Stimulated activated CD4-positive, alpha-beta T cell treated with anti-CD3 and anti-CD28 coated beads, Interleukin-4, amount 100 ng/mL, for 48 hours (primary cell): ENCODE data around the gene SPATA33.
"Not testable (repeated sequence)": the region's sequence is repeated elsewhere in the genome, so short reads cannot be mapped to it uniquely, and the experiment has no call there.

Experiments used
- DNase-seq, 2 donors: peaks; one replicate each; pipeline ENCODE4 v3.0.0-alpha.2; 2020; ENCODE audit warnings: low read depth in 2 of 2

The SPATA33 gene

GRCh38 chr16:89629827-89630610 lies 27.6 kb upstream of the SPATA33 start:
- DNase-seq = no peak

- no peak for DNase-seq
These were observed 24.5 kb upstream of the SPATA33 start for GRCh38 chr16:89633064-89633631.

DNA sequence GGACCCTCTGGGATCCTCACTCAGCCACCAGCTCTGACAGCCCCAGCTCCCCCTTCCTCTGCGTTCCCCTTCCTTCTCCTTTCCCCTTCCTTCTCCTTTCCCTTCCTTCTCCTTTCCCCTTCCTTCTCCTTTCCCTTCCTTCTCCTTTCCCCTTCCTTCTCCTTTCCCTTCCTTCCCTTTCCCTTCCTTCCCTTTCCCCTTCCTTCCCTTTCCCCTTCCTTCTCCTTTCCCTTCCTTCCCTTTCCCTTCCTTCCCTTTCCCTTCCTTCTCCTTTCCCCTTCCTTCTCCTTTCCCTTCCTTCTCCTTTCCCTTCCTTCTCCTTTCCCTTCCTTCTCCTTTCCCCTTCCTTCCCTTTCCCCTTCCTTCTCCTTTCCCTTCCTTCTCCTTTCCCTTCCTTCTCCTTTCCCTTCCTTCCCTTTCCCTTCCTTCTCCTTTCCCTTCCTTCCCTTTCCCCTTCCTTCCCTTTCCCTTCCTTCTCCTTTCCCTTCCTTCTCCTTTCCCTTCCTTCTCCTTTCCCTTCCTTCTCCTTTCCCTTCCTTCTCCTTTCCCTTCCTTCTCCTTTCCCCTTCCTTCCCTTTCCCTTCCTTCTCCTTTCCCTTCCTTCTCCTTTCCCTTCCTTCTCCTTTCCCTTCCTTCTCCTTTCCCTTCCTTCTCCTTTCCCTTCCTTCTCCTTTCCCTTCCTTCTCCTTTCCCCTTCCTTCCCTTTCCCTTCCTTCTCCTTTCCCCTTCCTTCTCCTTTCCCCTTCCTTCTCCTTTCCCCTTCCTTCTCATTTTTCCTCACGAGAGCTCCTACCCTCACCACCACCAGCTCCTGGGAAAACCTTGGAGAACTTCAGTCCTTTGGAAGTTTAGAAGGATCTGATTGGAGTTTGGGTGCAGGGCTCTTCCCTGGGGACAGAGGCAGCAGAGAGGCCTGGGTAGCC lies 22.9 kb upstream of the SPATA33 start:
- DNase-seq = not testable (repeated sequence)

DNA sequence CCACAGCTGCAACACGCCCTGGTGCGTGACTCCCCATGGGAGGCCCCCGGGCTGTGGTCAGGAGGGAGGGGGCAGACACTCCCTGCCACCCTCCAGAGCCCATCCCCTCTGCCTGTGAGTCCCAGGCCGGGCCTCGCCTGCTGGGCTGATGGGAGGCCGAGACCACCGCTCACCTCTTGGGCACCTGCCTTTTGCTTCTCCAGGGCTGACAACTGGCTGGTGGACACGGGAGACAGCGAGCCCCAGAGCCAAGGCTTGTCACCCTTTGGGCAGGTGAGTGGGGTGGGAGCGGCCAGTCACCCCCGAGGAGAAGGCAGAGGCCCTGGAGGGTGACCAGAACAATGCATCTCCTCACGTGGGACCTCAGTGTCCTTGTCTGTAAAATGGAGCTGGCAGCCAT lies 21.0 kb upstream of the SPATA33 start:
- no peak for DNase-seq

- DNase-seq = no peak
These were observed 20.3 kb upstream of the SPATA33 start for GRCh38 chr16:89637379-89637778.

DNA sequence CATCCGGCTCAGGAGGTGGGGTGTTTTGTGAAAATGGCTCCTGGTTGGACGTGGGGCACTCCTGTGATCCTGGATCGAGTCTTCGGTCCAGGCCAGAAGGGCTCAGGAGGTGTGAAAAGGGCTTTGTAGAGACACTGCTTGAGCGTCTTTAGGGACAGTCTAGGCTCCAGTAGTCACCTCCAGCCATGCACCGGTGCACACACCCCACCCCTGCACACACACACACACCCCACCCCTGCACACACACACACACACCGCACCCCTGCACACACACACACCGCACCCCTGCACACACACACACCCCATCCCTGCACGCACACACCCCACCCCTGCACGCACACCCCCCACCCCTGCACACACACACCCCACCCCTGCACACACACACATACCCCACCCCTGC lies 19.2 kb upstream of the SPATA33 start:
- DNase-seq = no peak

DNA sequence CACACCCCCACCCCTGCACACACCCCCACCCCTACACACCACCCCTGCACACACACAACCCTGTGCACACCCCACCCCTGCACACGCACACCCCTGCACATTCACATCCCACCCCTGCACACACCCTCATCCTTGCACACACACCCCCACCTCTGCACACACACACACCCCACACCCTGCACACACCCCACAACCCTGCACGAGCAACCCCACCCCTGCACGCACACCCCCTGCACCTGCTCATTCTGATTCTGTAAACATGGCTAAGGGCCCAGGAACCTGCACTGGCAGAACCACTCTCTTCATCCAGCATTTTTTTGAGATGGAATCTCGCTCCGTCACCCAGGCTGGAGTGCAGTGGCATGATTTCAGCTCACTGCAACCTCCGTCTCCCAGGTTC lies 18.3 kb upstream of the SPATA33 start:
- no peak for DNase-seq

DNA sequence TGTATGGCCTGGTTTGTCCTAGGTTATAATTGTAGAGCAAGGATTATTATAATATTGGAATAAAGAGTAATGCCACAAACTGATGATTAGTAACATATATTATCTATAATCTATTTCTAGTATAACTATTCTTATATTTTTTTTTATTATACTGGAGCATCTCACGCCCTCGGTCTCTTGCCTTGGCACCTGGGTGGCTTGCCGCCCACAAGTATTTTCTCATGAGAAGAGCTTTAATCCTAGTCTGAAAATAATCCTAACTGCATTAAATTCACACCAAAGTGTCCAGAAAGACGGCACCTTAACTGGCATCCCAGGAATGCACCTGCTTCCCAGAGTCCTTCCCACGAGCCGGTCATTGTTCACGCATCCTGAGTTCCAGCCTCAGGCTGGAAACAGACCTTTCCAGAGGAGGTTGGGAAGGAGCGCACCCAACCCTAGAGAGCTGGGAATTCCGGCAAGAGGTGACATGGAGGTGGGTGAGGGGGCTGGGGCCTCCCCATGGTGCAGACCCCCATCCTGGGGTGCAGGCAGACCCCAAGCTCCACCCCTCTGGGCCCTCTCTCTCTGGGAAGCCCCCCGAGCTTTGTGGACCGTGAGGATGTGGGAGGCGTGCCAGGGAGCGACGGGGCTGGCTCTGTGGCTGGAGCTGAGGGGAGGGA lies 16.0 kb upstream of the SPATA33 start:
- DNase-seq = no peak

DNA sequence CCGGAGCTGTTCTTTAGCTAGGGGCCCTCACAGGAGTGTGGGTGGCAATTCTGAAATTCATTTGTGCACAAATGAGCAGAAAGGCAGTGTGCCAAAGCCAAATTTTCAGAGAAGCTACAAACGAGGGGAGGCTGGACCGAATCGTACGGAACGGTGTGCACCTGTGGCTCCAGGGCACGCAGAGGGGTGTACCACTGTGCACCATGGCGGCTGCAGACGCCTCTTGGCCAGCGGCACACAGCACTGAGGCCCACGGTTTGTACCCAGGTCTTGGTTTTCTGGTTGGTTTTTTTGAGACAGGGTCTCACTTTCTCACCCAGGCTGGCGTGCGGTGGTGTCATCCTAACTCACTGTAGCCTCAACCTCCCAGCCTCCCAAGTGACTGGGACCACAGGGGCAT lies 15.1 kb upstream of the SPATA33 start:
- DNase-seq = no peak

GRCh38 chr16:89643769-89644300 lies 13.8 kb upstream of the SPATA33 start:
- DNase-seq = no peak

DNA sequence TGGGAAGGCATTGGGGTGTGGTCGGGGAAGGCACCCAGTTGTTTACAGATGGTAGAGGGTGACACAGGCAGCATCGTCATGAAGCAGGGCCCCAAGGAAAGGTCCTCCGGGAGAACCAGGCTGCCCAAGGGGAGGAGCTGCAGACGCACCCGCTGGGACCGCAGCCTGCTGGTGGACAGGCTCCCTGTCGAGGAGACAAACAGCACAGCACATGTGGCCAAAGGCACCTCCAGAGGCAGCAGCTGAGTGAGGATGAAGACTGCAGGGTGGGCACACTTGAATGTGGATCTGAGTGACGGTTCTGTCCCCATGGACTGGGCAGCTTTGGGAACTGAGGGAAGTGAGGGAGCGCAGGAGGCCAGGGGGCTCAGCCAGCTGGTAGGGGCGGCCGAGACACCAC lies 12.5 kb upstream of the SPATA33 start:
- DNase-seq = no peak

DNA sequence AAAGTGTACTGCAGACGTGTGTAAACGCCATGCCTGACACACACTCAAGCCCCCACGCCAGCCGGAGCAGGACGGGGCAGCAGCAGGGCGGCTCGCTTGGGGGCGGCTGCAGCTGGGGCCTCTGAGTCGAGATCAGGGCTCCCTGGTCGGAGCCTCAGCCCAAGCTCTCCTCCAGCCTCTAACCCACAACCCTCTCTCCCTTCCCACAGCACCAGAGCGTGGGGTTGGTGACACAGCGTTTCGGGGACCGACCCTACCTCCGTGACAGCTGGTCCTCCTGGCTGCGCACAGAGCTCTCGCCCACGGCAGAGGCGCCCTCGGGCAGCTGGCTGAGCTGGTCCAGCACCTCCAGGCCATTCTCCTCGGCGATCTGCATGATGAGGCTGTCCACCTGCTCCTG lies 11.4 kb upstream of the SPATA33 start:
- no peak for DNase-seq

- no peak for DNase-seq
These were observed 10.7 kb upstream of the SPATA33 start for GRCh38 chr16:89646906-89647305.

DNA sequence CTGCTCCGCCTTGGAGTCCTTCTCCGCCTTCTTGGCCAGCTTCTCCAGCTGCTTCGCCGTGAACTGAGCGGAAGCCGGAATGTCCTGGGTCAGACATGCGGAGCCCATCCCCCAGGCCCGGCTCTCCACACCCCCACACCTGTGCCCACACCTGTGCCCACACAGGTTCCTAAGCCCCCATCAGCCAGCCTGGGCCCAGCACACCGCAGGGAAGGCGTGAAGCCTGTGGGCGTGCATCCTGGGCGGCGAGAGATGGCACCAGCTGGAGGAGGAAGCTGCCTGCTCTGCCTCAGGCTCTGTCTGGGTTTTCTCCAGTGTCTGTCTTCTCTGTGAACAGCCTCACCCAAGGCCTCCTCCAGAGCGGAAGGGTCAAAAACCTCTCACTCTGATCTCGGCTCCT lies 6.1 kb upstream of the SPATA33 start:
- DNase-seq = no peak

- DNase-seq = no peak
These were observed 3.9 kb upstream of the SPATA33 start for GRCh38 chr16:89653656-89654295.

- DNase-seq = no peak
These were observed 2.5 kb upstream of the SPATA33 start for GRCh38 chr16:89655062-89655643.

DNA sequence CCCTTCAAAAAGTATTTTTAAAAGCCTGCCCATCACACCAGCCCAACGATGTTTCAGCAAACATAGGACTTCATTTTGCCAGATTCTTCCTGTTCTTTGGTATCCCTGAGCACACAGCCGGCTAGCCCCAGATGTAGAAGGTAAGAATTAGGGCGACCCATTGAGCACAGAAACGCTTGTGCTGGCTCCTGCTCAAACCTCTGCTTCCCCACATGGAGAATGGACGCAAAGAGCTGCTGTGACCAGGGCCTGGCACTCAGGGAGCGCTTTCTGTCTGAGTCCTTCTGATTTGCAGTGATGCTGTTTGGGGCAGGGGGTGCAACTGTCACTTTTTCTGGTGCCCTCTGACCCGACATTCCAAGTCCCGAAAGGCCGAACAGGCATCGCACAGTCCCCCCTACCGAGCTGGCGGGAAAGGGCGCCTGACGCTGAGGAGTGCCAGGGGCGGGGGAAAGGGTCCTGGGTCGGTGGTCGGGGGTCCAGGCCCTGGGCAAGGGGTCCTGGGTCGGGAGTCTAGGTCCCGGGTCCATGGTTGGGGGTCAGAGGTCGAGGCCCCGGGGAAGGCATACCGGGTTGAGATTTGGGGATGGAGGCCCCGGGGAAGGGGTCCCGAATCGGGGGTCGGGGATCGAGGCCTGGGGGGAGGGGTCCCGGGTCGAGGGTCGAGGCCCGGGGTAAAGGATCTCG lies 1.1 kb upstream of the SPATA33 start:
- DNase-seq = no peak

DNA sequence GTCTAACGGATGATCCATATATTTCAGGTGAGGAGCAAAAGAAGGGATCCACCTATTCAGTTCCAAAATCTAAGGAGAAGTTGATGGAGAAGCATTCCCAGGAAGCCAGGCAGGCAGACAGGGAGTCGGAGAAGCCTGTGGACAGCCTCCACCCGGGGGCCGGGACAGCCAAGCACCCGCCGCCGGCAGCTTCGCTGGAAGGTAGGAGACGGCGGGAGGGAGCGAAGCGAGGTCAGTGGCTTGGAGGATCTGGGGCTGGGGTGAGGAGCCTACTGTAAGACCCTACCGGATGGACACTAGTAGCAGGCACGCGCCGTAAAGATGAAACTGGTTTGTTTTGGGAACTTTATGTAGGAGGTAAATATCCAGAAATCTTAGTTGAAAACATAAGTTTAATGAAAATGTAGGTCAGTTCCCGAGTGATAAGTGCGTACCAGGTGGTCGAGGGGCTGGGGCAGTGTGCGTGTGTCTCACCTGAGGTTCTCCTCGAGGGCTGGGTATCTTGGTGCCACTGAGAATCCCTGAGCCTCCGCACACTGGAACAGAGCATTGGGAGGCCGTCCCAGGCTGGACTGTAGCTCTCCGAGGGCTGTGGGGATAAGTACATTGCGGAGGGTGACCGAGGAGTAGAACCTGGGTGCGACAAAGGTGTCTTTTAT lies 714 bp downstream of the SPATA33 start:
- peak in 1 of 2 donors; percentile 17 for DNase-seq

- no peak for DNase-seq
These were observed 2.5 kb downstream of the SPATA33 start for GRCh38 chr16:89660146-89660545.

- no peak for DNase-seq
These were observed 3.6 kb downstream of the SPATA33 start for GRCh38 chr16:89661215-89661614.
